Breast epithelium (tissue), 3 donors: ENCODE results near the gene TM6SF1.

Experiments
- POLR2A ChIP-seq: fragments of 450-650 bp; IDR thresholded peaks from one replicate; pipeline ENCODE4 v1.6.1; 2016; ENCODE audit warnings: antibody characterized with exemption, mild to moderate bottlenecking, moderate library complexity
- TF ChIP-seq, protein P1 (sequence below), 3 donors: fragments of 450-650 bp; IDR thresholded peaks; one replicate each; pipeline ENCODE4 v1.5.1; 2016 to 2017; ENCODE audit warnings: antibody characterized with exemption in 3 of 3, mild to moderate bottlenecking in 3 of 3, moderate library complexity in 3 of 3

DNA sequence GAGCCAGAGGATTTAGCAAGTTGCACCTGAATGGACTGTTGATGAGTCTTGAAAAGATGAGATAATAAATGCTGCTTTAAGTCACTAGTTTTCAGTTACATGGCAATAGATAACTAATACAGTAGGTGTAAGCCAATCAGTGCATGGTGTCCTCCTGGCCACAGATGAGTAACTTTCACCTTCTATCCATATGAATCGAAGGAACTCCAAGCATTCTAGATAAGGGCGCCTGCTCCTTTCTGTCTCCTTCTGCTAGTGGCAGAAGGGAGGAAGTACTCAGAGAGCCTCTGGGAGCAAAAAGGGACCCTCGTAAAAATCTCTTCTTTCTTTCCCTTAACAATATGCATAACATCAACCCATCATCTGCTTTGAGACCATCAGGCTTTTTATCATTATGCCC, 37.3 kb downstream of the TM6SF1 start:
- TF ChIP-seq, protein P1, sequence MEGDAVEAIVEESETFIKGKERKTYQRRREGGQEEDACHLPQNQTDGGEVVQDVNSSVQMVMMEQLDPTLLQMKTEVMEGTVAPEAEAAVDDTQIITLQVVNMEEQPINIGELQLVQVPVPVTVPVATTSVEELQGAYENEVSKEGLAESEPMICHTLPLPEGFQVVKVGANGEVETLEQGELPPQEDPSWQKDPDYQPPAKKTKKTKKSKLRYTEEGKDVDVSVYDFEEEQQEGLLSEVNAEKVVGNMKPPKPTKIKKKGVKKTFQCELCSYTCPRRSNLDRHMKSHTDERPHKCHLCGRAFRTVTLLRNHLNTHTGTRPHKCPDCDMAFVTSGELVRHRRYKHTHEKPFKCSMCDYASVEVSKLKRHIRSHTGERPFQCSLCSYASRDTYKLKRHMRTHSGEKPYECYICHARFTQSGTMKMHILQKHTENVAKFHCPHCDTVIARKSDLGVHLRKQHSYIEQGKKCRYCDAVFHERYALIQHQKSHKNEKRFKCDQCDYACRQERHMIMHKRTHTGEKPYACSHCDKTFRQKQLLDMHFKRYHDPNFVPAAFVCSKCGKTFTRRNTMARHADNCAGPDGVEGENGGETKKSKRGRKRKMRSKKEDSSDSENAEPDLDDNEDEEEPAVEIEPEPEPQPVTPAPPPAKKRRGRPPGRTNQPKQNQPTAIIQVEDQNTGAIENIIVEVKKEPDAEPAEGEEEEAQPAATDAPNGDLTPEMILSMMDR (IDR thresholded peaks at IDR 0.05), result no peak
- TF ChIP-seq POLR2A, result no peak
